Stimulated activated naive CD4-positive, alpha-beta T cell (primary cell): ENCODE results near the gene ARID3B.

Source experiments
- DNase-seq, 6 experiments: peaks; one replicate each; lab custom pipeline; 2025; lab: John Stamatoyannopoulos, UW

Gene ARID3B

GRCh38 chr15:74642734-74643664 is 102.0 kb downstream of the ARID3B start:
- DNase-seq = no peak

- no peak for DNase-seq
Observed at GRCh38 chr15:74643665-74644204, 102.7 kb downstream of the ARID3B start.

GRCh38 chr15:74646480-74646879 is 105.5 kb downstream of the ARID3B start:
- DNase-seq = no peak
